Stimulated activated CD8-positive, alpha-beta memory T cell treated with anti-CD3 and anti-CD28 coated beads, Interleukin-12 subunit alpha, Interleukin-12 subunit beta, amount 100 ng/mL, for 1 hour (primary cell): Measurements from ENCODE around the gene ACOXL.

Experiments
- DNase-seq: peaks from one replicate; pipeline ENCODE4 v3.0.0-alpha.2; 2020; ENCODE audit warnings: low read depth

The ACOXL gene

DNA sequence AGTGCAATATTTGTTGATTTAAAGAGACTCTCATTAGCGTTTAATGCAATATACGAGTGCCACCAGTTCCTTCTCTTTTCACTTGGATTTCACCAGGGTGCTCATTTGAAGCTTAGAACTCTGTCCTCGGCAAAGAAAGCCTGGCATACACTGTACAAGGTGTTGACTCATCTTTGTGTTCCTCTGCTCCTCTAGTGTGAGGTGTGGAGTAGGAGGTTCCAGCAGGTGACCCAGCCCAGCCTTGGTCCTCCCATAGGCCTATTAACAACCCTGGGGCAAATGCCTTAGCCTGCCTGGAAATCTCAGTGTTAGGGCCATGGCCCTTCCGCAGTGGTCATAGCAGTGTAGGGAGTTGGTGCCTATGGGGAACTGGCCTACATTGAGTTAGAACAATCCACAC lies 408.4 kb downstream of the ACOXL start:
- DNase-seq: no peak

DNA sequence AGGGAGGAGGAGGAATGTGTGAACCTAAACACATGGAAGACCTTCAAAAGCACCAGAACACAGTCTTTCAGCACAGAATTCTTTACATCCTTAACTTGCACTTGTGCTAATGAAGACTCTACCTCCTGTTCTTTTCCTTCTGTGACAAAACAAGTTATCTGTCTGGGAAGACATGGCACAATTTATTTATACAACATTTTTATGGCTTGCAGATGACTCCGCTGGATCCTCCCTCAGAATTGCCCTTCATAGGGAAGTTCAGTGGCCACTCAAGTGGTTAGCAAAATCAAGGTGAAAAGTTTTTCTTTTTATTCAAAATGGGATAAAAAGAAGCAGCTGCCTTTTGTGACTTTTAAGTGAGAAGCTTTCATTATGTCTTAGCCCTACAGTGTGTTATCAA lies 409.7 kb downstream of the ACOXL start:
- DNase-seq: no peak

DNA sequence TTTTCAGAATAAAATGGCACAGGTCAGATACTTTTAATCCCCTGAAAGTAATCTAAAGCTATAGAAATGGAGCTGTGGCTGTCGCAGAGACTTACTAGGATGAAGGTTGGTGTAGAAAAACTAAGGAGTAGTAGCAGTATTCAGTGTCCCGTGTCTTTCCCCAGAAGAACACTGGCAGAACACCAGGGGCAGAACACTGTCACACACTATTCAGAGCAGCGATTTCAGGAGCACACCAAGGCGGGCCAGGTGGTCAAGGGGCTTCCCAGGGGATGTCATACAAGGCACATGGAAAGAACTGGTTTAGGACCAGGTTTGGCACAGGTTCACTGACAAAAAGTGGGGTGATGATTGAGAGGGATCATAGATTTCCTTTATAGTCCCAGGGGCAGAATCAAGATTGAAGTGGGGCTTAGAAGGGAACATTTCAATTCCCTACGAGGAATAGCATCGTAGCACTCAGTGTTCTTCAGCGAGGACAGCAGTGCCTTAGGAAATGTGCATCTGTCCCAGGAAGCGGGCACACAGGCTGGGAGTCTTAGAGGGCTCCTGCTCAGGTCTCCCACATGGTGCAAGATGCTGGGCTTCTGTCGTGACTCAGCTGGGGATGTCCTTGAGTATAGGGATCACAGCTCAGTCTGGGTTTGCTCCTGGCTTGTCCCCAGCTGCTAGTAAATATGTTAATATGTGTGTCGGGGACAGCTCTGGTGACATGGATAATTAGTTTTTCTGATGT lies 410.9 kb downstream of the ACOXL start:
- no peak for DNase-seq

DNA sequence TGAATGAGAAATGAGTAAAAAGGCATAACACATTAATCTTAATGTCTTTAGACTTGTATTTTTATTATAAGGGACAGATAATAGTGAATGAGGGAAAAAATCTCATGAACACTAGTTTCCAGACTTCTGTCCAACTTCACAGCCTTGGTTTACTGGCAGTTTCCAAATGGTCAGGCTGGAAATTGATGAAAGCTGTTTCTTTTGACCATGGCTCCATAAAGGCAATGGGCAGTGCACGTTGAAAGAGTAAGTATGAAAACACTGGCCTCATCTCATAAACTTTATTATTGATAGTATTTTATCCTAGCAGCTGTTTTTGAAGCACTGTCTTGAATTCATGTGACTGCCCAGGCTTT lies 411.4 kb downstream of the ACOXL start:
- no peak for DNase-seq

DNA sequence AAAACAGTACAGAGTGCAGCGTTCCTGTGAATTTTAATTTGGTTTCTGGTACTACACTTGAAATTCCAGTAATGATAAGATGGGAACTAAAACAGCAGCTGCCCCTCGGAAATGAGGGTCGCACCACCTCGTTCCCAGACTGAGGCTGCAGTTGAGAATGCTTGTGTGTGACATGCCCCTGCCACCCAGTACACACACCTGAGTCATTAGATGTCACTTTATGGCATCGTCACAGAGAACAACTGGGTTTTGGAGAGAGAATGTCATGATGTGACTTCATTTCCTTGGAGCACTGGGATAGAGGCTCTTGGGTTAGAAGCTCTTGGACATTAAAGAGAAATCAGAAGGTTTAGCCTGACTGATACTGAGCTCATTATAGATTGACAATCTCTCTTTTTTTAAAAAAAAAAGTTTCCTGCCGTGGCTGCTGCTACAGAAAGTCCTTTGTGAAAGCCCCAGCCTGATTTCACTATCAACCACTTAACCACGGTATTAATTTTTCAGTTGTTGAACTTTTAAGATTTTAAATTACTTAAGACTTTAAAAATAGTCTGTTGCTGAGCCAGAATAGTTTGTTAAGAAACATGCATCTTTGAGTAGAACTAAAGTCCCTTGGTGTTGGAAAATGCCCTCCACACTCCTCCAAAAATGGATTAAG lies 412.9 kb downstream of the ACOXL start:
- no peak for DNase-seq

DNA sequence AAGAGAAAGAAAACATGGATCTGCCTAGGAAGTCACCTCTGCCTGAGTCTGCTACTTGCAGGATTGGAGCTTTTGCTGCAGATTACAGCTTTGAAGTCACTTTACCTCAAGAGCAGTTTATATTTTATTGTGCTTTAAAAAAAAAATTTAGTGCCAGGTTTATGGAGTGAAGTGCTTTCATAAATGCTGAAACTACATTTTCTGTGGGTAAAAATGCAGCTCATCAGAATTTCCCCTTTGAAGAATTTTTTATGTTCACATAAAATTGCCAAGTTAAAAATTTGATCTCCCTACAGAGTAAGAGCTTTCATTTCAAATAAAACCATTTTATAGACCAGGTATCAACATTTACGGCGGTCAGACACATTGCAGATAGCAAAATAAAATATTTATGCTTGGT lies 413.6 kb downstream of the ACOXL start:
- DNase-seq: no peak

DNA sequence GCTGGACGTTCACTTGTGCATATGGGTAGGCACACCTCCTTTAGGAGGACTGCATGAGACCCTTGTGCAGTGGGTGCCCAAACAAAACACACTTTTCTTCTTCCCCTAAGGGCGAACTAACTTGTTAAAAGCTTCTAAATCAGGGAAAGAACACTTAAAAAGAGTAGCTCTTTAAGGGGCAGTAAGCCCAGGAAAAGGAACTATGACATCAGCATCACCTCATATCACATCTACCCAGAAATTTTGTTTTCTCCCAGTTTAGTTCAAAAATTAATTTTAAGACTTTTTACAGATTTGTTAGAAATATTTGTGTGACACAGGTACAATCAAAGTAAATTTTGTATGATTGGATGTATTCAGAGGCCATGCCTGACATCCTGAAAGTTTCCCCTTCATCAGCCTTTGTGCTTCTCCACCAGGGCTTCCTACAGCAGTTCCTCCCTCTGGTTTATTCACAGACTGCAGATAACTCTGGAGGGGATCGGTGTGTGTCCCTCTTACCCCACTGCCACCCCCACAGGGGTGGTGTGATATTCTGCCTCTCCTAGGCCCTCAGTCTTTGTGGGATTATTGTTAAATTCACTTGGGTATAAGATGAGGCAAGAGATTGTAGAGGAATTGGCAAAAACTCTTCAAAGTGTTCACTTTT lies 416.0 kb downstream of the ACOXL start:
- no peak for DNase-seq

DNA sequence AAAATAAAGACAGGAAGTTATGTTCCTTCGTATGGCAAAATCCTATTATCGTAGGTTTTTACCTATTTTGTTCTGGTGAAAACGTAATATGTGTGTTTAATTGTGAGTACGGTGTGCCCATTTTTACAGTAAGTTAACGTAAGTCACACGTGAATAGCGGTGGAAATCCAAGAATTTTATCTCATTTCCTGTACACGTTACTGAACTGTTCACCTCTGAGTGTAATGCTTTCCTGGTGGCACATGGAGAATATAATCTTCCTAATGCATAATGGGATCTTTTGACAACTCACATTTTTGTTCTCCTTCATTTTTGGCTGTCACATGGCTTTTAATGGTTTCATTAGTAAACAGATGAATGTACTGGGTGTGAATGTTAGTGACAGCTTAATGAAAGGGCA lies 416.6 kb downstream of the ACOXL start:
- DNase-seq: no peak

DNA sequence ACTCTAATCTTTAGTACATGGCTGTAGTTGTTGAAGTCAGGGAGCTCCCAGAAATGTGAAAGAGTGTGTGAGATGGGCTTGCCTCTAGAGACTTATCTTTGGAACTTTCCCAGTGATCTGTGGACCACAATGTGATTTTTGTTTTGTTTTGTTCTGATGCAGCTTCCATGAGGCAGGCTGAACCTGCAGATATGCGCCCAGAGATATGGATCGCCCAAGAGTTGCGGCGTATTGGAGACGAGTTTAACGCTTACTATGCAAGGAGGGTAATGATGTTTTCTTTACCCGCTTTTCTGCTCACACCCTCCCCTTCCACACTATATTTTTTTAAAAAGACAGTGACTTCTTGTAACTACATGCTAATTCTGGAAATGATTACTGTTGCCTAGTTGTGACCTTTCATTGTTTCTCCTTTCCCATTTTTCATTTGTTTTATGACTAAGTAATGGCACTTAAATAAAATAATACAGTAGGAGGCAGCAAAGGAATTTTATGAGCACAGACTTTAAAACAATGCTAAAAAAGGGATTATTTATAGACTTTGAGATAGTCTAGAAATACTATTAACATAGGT lies 417.6 kb downstream of the ACOXL start:
- no peak for DNase-seq

DNA sequence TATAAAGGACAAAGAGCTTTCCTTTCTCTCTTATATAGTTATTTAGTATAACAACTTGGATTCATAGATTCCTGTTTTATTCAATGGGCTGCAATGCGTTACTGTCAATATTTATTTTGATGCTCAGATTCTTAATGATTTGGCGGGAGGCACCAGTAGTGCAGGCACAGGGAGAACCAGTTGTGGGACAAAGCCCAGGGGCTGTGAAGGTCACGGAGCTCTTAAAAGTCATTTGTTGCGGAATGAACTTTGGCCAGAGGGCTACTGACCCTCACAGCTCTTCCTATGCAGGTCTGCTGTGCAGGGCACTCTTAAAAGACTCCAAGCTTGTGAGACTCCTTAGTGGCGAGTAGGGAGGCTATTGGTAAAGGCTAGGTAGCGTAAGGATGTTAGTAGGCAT lies 422.4 kb downstream of the ACOXL start:
- DNase-seq: no peak

DNA sequence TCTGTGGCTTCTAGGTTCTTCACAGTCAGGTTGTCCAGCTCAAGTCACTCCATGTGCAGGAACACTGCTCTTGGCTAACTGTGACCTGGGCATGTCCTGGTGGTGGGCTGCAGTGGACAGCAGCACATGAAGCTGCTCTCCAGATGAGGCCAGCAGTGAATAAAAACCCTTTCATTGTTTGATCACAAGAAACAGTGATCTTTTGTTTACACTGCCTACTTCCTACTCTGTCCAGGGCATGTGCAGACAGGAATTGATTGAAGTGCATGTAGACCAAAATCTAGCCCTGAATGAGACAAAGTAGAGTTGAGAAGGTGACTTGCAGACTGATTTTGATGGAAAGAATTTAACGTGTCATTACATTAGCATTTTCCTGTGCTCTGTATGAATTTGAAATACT lies 423.2 kb downstream of the ACOXL start:
- DNase-seq: no peak

DNA sequence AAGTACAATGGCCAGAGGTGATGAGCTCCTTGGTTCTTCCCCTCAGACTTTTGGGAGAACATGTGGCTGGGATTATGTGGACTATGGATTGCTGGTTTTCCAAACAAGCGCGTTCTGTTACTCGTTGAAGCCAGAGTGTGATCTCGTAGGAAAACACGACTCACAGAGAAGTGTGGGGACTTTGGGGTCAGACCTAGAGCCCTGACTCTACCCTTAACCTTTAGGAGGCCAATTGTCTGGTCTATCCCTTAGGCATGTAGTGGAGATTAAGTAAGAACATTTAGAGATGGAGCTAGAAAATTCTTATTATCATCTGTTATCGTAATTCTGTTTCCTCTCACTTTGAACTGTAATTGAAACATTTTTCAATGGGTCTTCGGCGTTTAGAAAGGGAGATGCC lies 424.2 kb downstream of the ACOXL start:
- no peak for DNase-seq

DNA sequence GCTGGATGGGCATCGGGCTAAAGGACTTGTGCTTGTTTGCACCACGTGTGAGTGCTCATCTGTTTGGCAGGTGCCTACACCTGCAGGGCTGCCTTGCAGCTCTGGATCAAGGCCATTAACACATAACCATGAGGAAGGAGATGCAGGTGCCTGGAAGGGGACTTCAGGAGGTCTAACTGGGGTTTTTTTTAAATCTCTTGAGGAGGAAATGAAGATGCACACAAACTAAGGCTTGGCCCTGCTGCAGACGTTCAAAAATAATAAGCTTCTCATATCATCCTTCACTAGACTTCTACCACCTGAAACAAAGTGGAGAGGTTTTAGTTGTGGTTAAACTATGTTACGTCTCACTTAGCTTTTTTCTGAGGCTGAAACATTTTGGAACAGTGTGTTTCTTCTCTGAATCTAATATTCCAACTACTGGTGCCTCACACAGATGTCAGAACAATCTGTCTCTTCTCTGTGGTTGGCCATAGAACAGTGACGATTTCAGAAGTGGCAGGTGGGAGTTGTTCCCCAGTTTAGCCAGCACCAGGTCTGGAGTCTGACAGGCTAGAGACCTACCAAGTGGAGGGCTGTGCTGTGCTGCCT lies 424.8 kb downstream of the ACOXL start:
- no peak for DNase-seq

DNA sequence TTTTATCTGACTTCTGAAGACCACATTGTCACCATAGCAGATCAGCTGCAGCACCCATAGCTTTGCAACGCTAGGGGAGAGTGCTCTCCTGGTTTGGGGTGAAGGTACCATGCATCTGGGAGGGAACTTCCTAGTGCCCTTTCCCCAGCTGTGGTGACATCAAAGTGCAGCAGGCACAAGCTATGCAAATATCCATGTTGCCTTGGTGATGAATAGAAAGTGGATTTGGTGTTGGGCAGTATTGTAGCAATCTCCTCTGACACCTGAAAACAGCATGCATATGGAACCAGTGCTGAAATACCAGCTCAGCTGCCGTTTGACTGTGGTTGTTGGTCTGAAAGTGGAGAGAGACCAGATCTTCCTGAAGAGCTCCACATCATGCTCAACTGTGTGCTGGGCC lies 425.4 kb downstream of the ACOXL start:
- no peak for DNase-seq

DNA sequence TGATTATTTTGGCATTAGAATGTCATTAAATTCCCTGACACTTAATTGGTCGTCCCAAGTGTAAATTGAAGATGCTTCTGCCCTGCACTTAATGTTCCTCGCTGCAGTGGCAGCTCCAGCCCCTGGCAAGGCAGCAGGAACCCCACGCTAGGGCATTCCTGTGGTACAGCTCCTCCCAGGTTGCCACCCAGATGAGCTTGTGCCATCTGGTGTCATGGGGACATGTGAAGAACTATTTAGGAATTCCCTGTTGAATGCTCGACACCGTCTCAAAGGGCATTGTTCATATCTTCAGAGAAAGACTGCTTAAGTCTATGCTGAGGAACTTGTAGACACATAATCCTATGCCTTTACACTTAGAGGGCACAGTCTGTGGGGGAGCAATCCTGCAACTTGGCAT lies 427.3 kb downstream of the ACOXL start:
- no peak for DNase-seq

DNA sequence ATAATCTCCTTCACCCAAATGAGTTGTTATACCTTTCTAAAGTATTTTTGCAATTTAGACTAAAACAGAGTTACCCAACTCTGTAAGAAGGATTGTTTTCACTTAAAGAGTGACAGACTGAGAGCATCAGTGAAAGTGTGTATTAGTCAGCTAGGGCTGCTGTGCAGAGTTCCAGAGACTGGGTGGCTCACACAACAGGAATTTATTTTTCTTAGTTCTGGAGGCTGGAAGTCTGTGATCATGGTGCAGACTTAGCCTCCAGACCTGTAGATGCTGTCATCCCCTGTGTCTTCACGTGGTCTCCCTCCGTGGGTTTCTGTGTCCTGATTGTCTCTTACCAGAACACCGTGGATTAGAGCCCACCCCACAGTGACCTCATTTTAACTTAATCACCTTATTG lies 428.4 kb downstream of the ACOXL start:
- DNase-seq: no peak

DNA sequence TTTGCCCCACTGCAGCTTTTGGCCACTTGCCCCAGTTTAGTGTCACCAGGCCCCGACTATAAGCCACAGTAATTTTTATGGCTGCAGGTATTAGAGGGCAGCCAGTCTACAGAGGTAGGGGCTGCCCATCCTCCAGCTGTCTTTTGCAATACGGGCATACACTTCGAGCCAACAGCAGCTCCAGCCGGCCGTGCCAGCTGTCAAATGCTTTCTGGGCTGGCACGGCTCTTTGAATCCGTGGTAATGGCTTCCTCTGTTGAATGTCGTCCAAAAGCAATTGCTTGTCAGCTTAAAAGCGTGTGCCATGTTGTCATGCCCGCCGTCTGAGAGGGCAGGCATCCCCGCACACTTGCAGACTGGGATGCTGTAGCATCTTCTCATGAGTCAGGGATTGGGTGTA lies 429.6 kb downstream of the ACOXL start:
- DNase-seq: no peak

DNA sequence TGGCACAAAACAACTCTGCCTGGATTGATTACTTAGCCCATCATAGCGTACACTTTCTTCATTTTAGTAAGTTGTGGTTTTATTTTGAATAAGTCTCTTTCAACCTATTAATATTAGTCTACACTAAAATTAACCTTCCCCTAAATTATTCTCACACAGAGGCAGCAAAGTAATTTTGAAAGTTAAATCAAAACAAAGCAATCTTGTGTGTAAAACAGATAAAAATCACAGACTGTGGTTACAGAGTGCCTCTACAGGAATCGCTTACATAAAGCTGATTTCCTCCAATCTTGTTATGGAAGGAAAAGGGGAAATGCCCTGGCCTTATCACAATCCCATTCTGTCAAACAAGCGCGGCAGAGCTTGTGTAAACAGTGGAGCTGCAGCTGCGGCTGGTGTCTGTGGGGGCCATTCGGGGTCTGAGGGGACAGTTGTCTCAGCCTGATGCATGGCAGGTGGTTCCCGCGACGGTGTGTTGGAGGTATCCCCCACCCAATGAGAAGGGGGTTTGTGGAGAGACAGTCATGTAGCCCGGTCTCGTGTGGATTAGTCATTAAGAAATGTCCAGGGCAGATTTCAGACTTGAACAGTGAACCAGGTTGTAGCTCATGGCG lies 430.5 kb downstream of the ACOXL start:
- DNase-seq: no peak

DNA sequence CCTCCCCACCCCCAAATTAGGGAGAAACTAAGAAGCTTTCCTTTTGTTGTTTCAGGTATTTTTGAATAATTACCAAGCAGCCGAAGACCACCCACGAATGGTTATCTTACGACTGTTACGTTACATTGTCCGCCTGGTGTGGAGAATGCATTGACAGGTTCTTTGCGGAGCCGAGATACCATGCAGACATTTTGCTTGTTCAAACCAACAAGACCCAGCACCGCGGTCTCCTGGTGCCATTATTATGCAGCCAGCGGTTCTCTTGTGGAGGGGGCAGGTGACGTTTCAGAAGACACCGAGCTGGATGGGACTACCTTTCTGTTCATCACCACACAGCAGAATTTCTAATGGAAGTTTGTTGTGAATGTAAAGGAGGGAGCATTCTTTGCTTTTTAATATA lies 431.7 kb downstream of the ACOXL start:
- DNase-seq: no peak

DNA sequence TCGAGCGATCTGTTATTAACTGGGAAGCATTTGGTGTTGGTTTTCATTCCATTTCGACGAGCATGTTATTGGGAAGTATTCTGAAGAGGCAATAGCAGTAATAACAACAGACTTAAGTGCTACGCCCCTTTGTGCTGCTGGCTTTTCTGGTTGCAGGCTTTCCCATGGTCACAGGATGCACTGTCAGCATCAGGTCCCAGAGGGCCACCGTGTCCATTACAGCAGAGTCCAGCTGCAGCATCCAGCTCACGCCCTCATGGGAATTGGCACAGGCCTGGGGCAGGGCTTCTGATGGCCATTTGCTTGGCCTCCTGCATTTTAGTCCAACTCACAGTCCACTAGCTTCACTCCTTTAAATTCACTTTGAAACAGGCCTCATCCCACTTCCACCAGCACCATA lies 432.7 kb downstream of the ACOXL start:
- DNase-seq: no peak

DNA sequence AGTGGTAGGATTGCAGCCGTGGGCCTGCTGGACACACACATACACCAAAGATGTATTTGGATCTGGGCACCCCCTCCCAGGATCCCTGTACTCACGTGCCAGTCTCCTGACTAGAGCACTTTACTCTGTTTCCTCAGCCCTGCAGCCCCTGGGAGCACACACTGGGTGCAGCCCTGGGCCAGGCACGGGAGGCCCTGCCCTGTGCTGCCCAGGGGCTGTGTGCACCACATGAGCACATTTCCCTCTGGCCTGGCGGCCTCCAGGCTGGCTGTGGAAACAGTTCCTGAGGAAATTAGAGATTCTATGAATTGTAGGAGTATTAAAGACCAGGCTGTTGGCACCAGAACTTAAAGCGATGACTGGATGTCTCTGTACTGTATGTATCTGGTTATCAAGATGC lies 433.7 kb downstream of the ACOXL start:
- DNase-seq: no peak

DNA sequence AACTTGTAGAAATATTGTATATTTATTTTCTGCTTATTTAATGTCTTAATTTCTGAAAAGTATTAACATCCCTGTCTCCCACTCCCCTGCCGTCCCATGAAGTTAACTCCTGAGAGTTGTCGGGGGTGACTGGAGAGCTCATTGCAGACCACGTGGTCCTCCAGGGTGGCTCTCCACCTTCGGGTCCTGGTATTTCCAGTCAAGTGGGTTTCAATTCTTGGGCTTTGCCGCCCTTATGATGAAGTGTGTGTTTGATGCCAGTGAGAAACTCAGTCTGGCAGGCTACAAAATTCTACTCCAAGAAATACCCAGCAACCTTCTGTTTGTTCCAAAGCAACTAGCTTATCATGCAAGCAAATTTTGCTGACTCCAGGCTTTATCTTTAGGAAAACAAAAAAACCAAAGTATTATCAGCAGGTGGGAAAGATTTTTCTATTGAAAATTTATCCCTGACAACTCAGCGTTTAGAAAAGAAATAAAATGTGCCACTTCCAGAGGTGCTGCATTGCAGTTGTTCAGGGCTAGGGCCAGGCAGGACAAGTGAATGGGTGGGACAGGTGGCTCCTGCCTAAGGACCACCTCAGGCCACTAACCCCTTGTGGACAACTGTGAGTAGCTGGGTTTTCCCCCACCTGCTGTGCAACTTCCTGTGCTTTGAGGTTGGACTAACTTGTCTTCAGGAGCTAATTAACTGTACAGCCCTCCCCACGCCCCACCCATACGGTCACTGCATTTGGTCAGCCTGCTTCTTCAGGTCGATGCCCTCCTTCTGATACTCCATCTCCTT lies 434.9 kb downstream of the ACOXL start:
- no peak for DNase-seq
